Keratinocyte (primary cell): ENCODE data around the gene MAML2. TPM values are rescaled to one million over a fixed set of nuclear protein-coding genes. Genes with fewer than 3 reads are reported as not detected.

Experiments
- DNase-seq: peaks from one replicate; pipeline ENCODE4 v3.0.0-alpha.2; 2011; ENCODE audit warnings: low read depth, missing footprints, low spot score
- FAIRE-seq: peaks from 2 replicates; lab custom pipeline; 2011; peaks lifted over from hg19 to GRCh38; lab: Jason Lieb, UNC
- H2AFZ ChIP-seq: 2 replicates; pipeline ENCODE4 v1.6.0; 2012; ENCODE audit warnings: low read length, control low read depth, inconsistent platforms; ENCODE audit not compliant: control insufficient read depth
- H3K27ac ChIP-seq: 2 replicates; pipeline ENCODE4 v1.5.1; 2011; ENCODE audit warnings: low read length; ENCODE audit not compliant: control insufficient read depth, insufficient read depth
- H3K27me3 ChIP-seq: 3 replicates; pipeline ENCODE4 v1.6.0; 2011; ENCODE audit warnings: low read length; ENCODE audit not compliant: control insufficient read depth, insufficient read depth; ENCODE audit errors: extremely low read depth
- H3K36me3 ChIP-seq, 2 experiments: 2 replicates in 1 of 2; 3 replicates in 1 of 2; pipeline ENCODE4 v1.5.1; 2011; ENCODE audit warnings: low read length in 2 of 2, mild to moderate bottlenecking in 1 of 2; ENCODE audit not compliant: control insufficient read depth in 2 of 2, insufficient read depth in 2 of 2; ENCODE audit errors: extremely low read depth in 1 of 2
- H3K4me1 ChIP-seq: 3 replicates; pipeline ENCODE4 v1.5.1; 2011; ENCODE audit warnings: low read length; ENCODE audit not compliant: control insufficient read depth, insufficient read depth; ENCODE audit errors: extremely low read depth
- H3K4me2 ChIP-seq: 3 replicates; pipeline ENCODE4 v1.6.0; 2011; ENCODE audit warnings: low read depth, low read length; ENCODE audit not compliant: control insufficient read depth, insufficient read depth; ENCODE audit errors: extremely low read depth
- H3K4me3 ChIP-seq, 3 experiments: fragments of 200-600 bp in 1 of 3; sonication (generic) in 1 of 3; 2 replicates in 2 of 3; 3 replicates in 1 of 3; pipeline ENCODE4 v1.5.1; 2011 to 2016; ENCODE audit warnings: low read length in 3 of 3, mild to moderate bottlenecking in 3 of 3, control low read depth in 2 of 3, inconsistent platforms in 1 of 3, low read depth in 1 of 3, mixed read lengths in 1 of 3, mixed run types in 1 of 3, moderate library complexity in 1 of 3; ENCODE audit not compliant: control insufficient read depth in 2 of 3, insufficient read depth in 2 of 3; ENCODE audit errors: extremely low read depth in 1 of 3
- H3K79me2 ChIP-seq: 2 replicates; pipeline ENCODE4 v1.6.0; 2012; ENCODE audit warnings: low read length; ENCODE audit not compliant: control insufficient read depth, insufficient read depth
- H3K9ac ChIP-seq: 3 replicates; pipeline ENCODE4 v1.6.0; 2011; ENCODE audit warnings: low read length; ENCODE audit not compliant: control insufficient read depth, insufficient read depth; ENCODE audit errors: extremely low read depth
- H3K9me1 ChIP-seq: 3 replicates; pipeline ENCODE4 v1.6.0; 2011; ENCODE audit warnings: low read length; ENCODE audit not compliant: control insufficient read depth, insufficient read depth; ENCODE audit errors: extremely low read depth
- H3K9me3 ChIP-seq: 2 replicates; pipeline ENCODE4 v1.5.1; 2012; ENCODE audit warnings: low read depth, low read length; ENCODE audit not compliant: control insufficient read depth
- H4K20me1 ChIP-seq: 3 replicates; pipeline ENCODE4 v1.6.0; 2011; ENCODE audit warnings: low read length; ENCODE audit not compliant: control insufficient read depth, insufficient read depth; ENCODE audit errors: extremely low read depth
- EZH2 ChIP-seq: IDR thresholded peaks from one replicate; pipeline ENCODE4 v1.6.1; 2012; ENCODE audit warnings: inconsistent platforms, mild to moderate bottlenecking, low read length, moderate library complexity
- dilution Hi-C: fragments of 300-500 bp; cut with MboI; formaldehyde crosslinking; loops from one replicate; pipeline ENCODE4 v1.7.0; 2020; ENCODE audit warnings: low sequenced_read_pairs; ENCODE audit not compliant: extremely low pct_ligation_motif_present
- polyA plus RNA-seq, 5 experiments: library from polyadenylated mRNA; depleted of rRNA in 3 of 5; stranded (reverse) in 3 of 5; stranded (forward) in 1 of 5; unstranded in 1 of 5; fragments of >200 nt; gene quantifications; 1 replicate in 1 of 5; 2 replicates in 3 of 5; 3 replicates in 1 of 5; pipeline versions ENCODE4 v1.2.1 to v1.2.3, GENCODE V29; 2011 to 2012; ENCODE audit warnings: missing spikeins in 2 of 5, low read depth in 1 of 5, low replicate concordance in 1 of 5
- TF ChIP-seq, protein P1 (sequence below), 3 experiments: IDR thresholded peaks in 1 of 3; conservative IDR thresholded peaks in 1 of 3; optimal IDR thresholded peaks in 1 of 3; 2 replicates in 2 of 3; 3 replicates in 1 of 3; pipeline versions ENCODE3 to v1.5.1; 2011; ENCODE audit warnings: low read length in 3 of 3, mild to moderate bottlenecking in 3 of 3, moderate library complexity in 2 of 3, control low read depth in 1 of 3, inconsistent platforms in 1 of 3; ENCODE audit not compliant: insufficient read depth in 2 of 3; ENCODE audit errors: extremely low read depth in 1 of 3

MAML2 gene
- polyA plus RNA-seq, 1 donor (not counting 4 experiments of a cell fraction or from before 2014, with no cell fraction given): 4.2 TPM

DNA sequence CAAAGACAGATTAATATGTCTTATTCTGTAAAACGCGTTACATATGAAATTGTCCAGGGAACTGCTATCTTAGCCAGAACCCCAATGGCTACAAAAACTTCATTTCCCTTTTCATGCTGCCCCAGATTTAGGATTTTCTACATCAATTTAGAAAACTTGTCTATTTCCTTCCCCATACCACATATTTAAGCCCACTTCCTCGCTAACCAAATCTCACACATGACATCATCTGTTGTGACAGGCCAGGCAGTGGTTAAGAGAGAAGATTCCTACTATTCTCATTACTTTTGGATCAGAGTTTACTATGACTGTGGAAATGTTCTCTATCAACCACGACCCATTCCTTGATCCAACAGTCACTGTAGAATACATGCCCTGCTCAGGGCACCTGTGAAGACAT lies 30.8 kb upstream of the MAML2 start:
- Histone ChIP-seq H3K27ac (no peak overlapping the region), H3K4me3 (no peak overlapping the region), H2AFZ (no peak overlapping the region), H3K4me1 (no peaks in the 10 kb centered on the region), H3K9me1 (no peaks in the 10 kb centered on the region), H3K79me2 (no peaks in the 10 kb centered on the region), H3K9me3 (no peaks in the 10 kb centered on the region), H3K9ac (no peak overlapping the region), H3K36me3 (peaks cover 0 to 4% of the 10 kb centered on the region in 2 experiments), H3K4me2 (no peak overlapping the region), H3K27me3 (no peaks in the 10 kb centered on the region), H4K20me1 (no peaks in the 10 kb centered on the region)
- dilution Hi-C loops: no loop called here
- FAIRE-seq (no peak), DNase-seq (no peak)
- TF ChIP-seq, protein P1, sequence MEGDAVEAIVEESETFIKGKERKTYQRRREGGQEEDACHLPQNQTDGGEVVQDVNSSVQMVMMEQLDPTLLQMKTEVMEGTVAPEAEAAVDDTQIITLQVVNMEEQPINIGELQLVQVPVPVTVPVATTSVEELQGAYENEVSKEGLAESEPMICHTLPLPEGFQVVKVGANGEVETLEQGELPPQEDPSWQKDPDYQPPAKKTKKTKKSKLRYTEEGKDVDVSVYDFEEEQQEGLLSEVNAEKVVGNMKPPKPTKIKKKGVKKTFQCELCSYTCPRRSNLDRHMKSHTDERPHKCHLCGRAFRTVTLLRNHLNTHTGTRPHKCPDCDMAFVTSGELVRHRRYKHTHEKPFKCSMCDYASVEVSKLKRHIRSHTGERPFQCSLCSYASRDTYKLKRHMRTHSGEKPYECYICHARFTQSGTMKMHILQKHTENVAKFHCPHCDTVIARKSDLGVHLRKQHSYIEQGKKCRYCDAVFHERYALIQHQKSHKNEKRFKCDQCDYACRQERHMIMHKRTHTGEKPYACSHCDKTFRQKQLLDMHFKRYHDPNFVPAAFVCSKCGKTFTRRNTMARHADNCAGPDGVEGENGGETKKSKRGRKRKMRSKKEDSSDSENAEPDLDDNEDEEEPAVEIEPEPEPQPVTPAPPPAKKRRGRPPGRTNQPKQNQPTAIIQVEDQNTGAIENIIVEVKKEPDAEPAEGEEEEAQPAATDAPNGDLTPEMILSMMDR (optimal IDR thresholded peaks at IDR 0.05 in 1 of 3, IDR thresholded peaks at IDR 0.05 in 1 of 3, conservative IDR thresholded peaks at IDR 0.05 in 1 of 3; ENCODE audit: extremely low read depth in 1 of 3, insufficient read depth in 2 of 3, low read length in 3 of 3): no peak
- TF ChIP-seq EZH2: no peak

DNA sequence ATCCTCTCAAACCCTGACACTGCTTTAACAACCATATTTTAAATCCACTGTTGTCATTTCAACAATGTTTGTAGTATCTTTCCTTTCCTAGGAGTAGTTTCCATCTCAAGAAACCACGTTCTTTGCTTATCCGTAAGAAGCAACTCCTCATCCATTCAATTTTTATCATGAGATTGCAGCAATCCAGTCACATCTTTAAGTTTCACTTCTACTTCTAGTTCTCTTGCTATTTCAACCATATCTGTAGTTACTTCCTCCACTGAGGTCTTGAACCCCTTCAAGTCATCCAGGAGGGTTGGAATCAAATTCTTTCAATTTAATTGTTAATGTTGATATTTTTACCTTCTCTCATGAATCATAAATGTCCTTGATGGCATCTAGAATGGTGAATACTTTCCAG lies 24.3 kb upstream of the MAML2 start:
- Histone ChIP-seq H3K79me2 (no peaks in the 10 kb centered on the region), H3K9ac (no peak overlapping the region), H3K4me2 (no peak overlapping the region), H3K9me3 (no peaks in the 10 kb centered on the region), H3K4me1 (no peaks in the 10 kb centered on the region), H2AFZ (no peak overlapping the region), H3K4me3 (no peak overlapping the region), H3K36me3 (peaks cover 0 to 2% of the 10 kb centered on the region in 2 experiments), H3K27ac (no peak overlapping the region), H3K9me1 (no peaks in the 10 kb centered on the region), H3K27me3 (no peaks in the 10 kb centered on the region), H4K20me1 (no peaks in the 10 kb centered on the region)
- no peak for DNase-seq
- no peak for FAIRE-seq
- dilution Hi-C loops: no loop called here
- TF ChIP-seq EZH2: no peak
- TF ChIP-seq, protein P1 (optimal IDR thresholded peaks at IDR 0.05 in 1 of 3, IDR thresholded peaks at IDR 0.05 in 1 of 3, conservative IDR thresholded peaks at IDR 0.05 in 1 of 3; ENCODE audit: extremely low read depth in 1 of 3, insufficient read depth in 2 of 3, low read length in 3 of 3): no peak
